A549 (cell line): ENCODE data around the gene CCL2. TPM values are rescaled to one million over a fixed set of nuclear protein-coding genes. Genes with fewer than 3 reads are reported as not detected.
A peak's percentile ranks its signal among the peaks of the same experiment; 100 is the strongest.

Experiments used
- ATAC-seq, 2 experiments: fragments of 200-7000 bp in 1 of 2; fragments of >200 bp in 1 of 2; cut with Nextera tagmentation in 1 of 2; cut with Tn5 transposase in 1 of 2; 3 replicates each; pipeline versions ENCODE4 v1.8.0 to v1.9.1; 2018 to 2020; ENCODE audit warnings: mild to moderate bottlenecking in 1 of 2, moderate library complexity in 1 of 2
- CTCF ChIA-PET: fragments of 300-600 bp; sonication (Branson Sonifier 250); formaldehyde crosslinking; extraction: SDS; loops from one replicate; lab custom pipeline; 2021; ENCODE audit warnings: antibody characterized with exemption, inconsistent platforms; lab: Yijun Ruan, JAX
- POLR2A ChIA-PET: fragments of 350-600 bp; formaldehyde crosslinking; extraction: SDS; loops from one replicate; lab custom pipeline; 2021; ENCODE audit warnings: antibody characterized with exemption, inconsistent platforms; lab: Yijun Ruan, JAX
- DNase-seq, 2 experiments: peaks; one replicate each; pipeline versions ENCODE4 v3.0.0 to v3.0.0-alpha.2; 2011 to 2016; ENCODE audit warnings: low read depth in 1 of 2, low spot score in 1 of 2
- FAIRE-seq: peaks from 2 replicates; lab custom pipeline; 2011; peaks lifted over from hg19 to GRCh38; lab: Jason Lieb, UNC
- H3K27ac ChIP-seq, 2 experiments: fragments of >200 bp; sonication (Bioruptor Twin); formaldehyde crosslinking; 3 replicates each; pipeline ENCODE4 v1.5.1; 2016 to 2017
- H3K4me1 ChIP-seq: fragments of >200 bp; sonication (Bioruptor Twin); formaldehyde crosslinking; 3 replicates; pipeline ENCODE4 v1.6.1; 2016
- H3K4me2 ChIP-seq: fragments of >200 bp; sonication (Bioruptor Twin); formaldehyde crosslinking; 3 replicates; pipeline ENCODE4 v1.6.1; 2016
- H3K4me3 ChIP-seq: fragments of >200 bp; sonication (Bioruptor Twin); formaldehyde crosslinking; 3 replicates; pipeline ENCODE4 v1.5.1; 2016
- H3K9me3 ChIP-seq: fragments of >200 bp; sonication (Bioruptor Twin); formaldehyde crosslinking; 3 replicates; pipeline ENCODE4 v1.6.1; 2016
- BHLHE40 ChIP-seq: IDR thresholded peaks from 2 replicates; pipeline ENCODE4 v1.6.1; 2012; ENCODE audit warnings: low read depth, low read length, inconsistent platforms
- CBX2 ChIP-seq: fragments of 200-600 bp; sonication (generic); IDR thresholded peaks from 2 replicates; pipeline ENCODE4 v1.6.1; 2016; ENCODE audit warnings: low read depth, mild to moderate bottlenecking, borderline replicate concordance
- CBX8 ChIP-seq: fragments of 200-600 bp; sonication (generic); IDR thresholded peaks from 2 replicates; pipeline ENCODE4 v1.6.1; 2016
- EHF ChIP-seq: fragments of 250-450 bp; sonication (Bioruptor Pico); IDR thresholded peaks from 2 replicates; pipeline ENCODE4 v1.5.0; 2020; ENCODE audit warnings: mild to moderate bottlenecking
- EHMT2 ChIP-seq: fragments of 200-600 bp; sonication (generic); IDR thresholded peaks from 2 replicates; pipeline ENCODE4 v1.6.1; 2016; ENCODE audit warnings: antibody characterized with exemption, low read depth, mild to moderate bottlenecking, moderate library complexity
- FOXS1 ChIP-seq: fragments of 250-450 bp; sonication (Bioruptor Pico); IDR thresholded peaks from 2 replicates; pipeline ENCODE4 v1.5.0; 2020; ENCODE audit warnings: mild to moderate bottlenecking, moderate library complexity
- HEYL ChIP-seq: fragments of 250-450 bp; sonication (Bioruptor Pico); IDR thresholded peaks from 2 replicates; pipeline ENCODE4 v1.8.0; 2021; ENCODE audit warnings: mild to moderate bottlenecking, moderate library complexity
- HOXA7 ChIP-seq: fragments of 250-450 bp; sonication (Bioruptor Pico); IDR thresholded peaks from 2 replicates; pipeline ENCODE4 v1.5.0; 2020; ENCODE audit warnings: mild to moderate bottlenecking, moderate library complexity
- MAFK ChIP-seq: fragments of 450-650 bp; IDR thresholded peaks from 2 replicates; pipeline ENCODE4 v1.6.1; 2014; ENCODE audit not compliant: partially characterized antibody
- MYC ChIP-seq: IDR thresholded peaks from 2 replicates; pipeline ENCODE4 v1.6.1; 2012; ENCODE audit warnings: mild to moderate bottlenecking, inconsistent platforms, low read length, improper control_type of control experiment, borderline replicate concordance
- PHF8 ChIP-seq: fragments of 200-600 bp; sonication (generic); IDR thresholded peaks from 2 replicates; pipeline ENCODE4 v1.6.1; 2016; ENCODE audit warnings: low read depth, mild to moderate bottlenecking, antibody characterized with exemption, moderate library complexity, borderline replicate concordance
- POLR2A ChIP-seq: IDR thresholded peaks from 2 replicates; pipeline ENCODE4 v1.6.1; 2012; ENCODE audit warnings: mild to moderate bottlenecking, low read length
- POLR2AphosphoS2 ChIP-seq: conservative IDR thresholded peaks from 2 replicates; pipeline ENCODE4 v1.6.1; 2012; ENCODE audit warnings: low read length, improper control_type of control experiment, inconsistent platforms
- SMC3 ChIP-seq: fragments of >200 bp; sonication (Bioruptor Twin); formaldehyde crosslinking; IDR thresholded peaks from 3 replicates; pipeline ENCODE4 v1.6.1; 2018; ENCODE audit warnings: inconsistent platforms
- SREBF2 ChIP-seq: fragments of 450-650 bp; IDR thresholded peaks from 2 replicates; pipeline ENCODE4 v1.6.1; 2014; ENCODE audit warnings: mild to moderate bottlenecking, moderate library complexity
- TFCP2L1 ChIP-seq: fragments of 250-450 bp; sonication (Bioruptor Pico); IDR thresholded peaks from 2 replicates; pipeline ENCODE4 v1.5.0; 2021; ENCODE audit warnings: mild to moderate bottlenecking
- TP53 ChIP-seq: fragments of 250-450 bp; sonication (Bioruptor Pico); IDR thresholded peaks from 2 replicates; pipeline ENCODE4 v1.5.0; 2021; ENCODE audit warnings: mild to moderate bottlenecking, moderate library complexity
- ZC3H11A ChIP-seq: fragments of 450-650 bp; IDR thresholded peaks from 2 replicates; pipeline ENCODE4 v1.6.1; 2014; ENCODE audit warnings: antibody characterized with exemption, mild to moderate bottlenecking
- ZSCAN20 ChIP-seq: fragments of 250-450 bp; sonication (Bioruptor Pico); IDR thresholded peaks from 2 replicates; pipeline ENCODE4 v1.8.0; 2022; ENCODE audit warnings: mild to moderate bottlenecking, moderate library complexity
- WGBS: methylation state at CpG from one replicate; pipeline ENCODE4 v1.1.6; 2017; ENCODE audit errors: missing lambda C conversion rate; 5-methylcytosine and 5-hydroxymethylcytosine counted together
- polyA plus RNA-seq, 4 experiments: library from polyadenylated mRNA; depleted of rRNA in 3 of 4; stranded (reverse); fragments of >200 nt; fragmentation: RNase III in 1 of 4; extraction: RNeasy Plus Mini Kit Qiagen cat#74134 plus additional on column Dnase treatment in 1 of 4; gene quantifications; 2 replicates in 3 of 4; 3 replicates in 1 of 4; pipeline ENCODE4 v1.2.3, GENCODE V29; 2011 to 2017
- TF ChIP-seq, protein P1 (sequence below): fragments of 150-350 bp; IDR thresholded peaks from 2 replicates; pipeline ENCODE4 v1.6.1; 2014; ENCODE audit warnings: low read depth, mild to moderate bottlenecking, low read length
- TF ChIP-seq, protein P2 (sequence below): fragments of >200 bp; sonication (Bioruptor Twin); formaldehyde crosslinking; IDR thresholded peaks from 2 replicates; pipeline ENCODE4 v1.6.1; 2016
- TF ChIP-seq, protein P3 (sequence below): fragments of 250-450 bp; sonication (Bioruptor Pico); IDR thresholded peaks from 2 replicates; pipeline ENCODE4 v1.5.0; 2020; ENCODE audit warnings: low read depth, mild to moderate bottlenecking, moderate library complexity
- TF ChIP-seq, protein P4 (sequence below): IDR thresholded peaks from 2 replicates; pipeline ENCODE4 v1.6.1; 2012
- TF ChIP-seq, protein P5 (sequence below): fragments of 450-650 bp; IDR thresholded peaks from 2 replicates; pipeline ENCODE4 v1.6.1; 2014; ENCODE audit warnings: antibody characterized with exemption
- TF ChIP-seq, protein P6 (sequence below): IDR thresholded peaks from 2 replicates; pipeline ENCODE4 v1.6.1; 2012; ENCODE audit warnings: low read depth, borderline replicate concordance

CCL2 gene
- polyA plus RNA-seq, 2 of the 4 experiments (the other 2 are of a cell fraction), result 17.6 to 144 TPM

DNA sequence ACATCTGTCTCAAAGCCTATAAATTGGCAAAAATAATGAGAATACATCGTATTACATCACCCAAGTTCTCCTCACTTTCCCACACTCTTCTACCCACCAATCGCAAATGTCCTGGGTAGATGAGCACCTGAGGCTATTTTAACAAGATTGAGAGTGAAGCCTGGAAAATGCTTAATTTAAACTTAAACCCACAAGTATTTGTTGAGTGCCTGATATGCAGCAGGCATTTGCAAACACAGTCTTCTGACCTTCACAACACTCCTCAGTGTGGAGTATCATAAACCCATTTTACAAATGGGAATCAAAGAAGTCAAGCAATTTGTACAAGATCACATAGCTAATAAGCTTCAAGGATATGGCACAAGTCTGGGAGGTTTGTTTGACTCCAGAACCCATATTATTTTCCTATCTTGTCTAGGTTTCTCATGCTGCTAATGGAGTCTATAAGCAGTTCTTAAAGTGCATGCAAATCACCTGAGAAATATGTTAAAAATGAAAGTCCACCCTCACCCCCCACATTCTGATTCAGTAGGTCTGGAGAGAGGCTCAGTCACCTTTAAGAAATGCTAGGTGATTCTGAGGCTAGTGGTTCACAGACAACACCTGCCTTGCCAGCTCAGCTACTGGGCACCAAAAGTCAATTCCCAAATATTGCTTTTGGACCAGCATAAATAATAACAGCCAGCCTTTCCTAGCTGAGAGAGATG, 34.9 kb upstream of the CCL2 start:
- TF ChIP-seq MAFK (no peak), ZC3H11A (no peak), BHLHE40 (no peak), CBX8 (no peak), CBX2 (no peak), MYC (no peak), ZSCAN20 (CRISPR knock-in tag) (no peak), FOXS1 (CRISPR knock-in tag) (no peak), SREBF2 (no peak), SMC3 (no peak), EHMT2 (no peak), TFCP2L1 (CRISPR knock-in tag) (no peak), HEYL (CRISPR knock-in tag) (no peak), POLR2AphosphoS2 (no peak), TP53 (CRISPR knock-in tag) (no peak)
- TF ChIP-seq, protein P1, sequence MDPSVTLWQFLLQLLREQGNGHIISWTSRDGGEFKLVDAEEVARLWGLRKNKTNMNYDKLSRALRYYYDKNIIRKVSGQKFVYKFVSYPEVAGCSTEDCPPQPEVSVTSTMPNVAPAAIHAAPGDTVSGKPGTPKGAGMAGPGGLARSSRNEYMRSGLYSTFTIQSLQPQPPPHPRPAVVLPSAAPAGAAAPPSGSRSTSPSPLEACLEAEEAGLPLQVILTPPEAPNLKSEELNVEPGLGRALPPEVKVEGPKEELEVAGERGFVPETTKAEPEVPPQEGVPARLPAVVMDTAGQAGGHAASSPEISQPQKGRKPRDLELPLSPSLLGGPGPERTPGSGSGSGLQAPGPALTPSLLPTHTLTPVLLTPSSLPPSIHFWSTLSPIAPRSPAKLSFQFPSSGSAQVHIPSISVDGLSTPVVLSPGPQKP, result no peak
- TF ChIP-seq, protein P2, sequence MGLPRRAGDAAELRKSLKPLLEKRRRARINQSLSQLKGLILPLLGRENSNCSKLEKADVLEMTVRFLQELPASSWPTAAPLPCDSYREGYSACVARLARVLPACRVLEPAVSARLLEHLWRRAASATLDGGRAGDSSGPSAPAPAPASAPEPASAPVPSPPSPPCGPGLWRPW, result no peak
- TF ChIP-seq, protein P3, sequence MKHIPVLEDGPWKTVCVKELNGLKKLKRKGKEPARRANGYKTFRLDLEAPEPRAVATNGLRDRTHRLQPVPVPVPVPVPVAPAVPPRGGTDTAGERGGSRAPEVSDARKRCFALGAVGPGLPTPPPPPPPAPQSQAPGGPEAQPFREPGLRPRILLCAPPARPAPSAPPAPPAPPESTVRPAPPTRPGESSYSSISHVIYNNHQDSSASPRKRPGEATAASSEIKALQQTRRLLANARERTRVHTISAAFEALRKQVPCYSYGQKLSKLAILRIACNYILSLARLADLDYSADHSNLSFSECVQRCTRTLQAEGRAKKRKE (CRISPR knock-in tag), result no peak
- TF ChIP-seq, protein P4, sequence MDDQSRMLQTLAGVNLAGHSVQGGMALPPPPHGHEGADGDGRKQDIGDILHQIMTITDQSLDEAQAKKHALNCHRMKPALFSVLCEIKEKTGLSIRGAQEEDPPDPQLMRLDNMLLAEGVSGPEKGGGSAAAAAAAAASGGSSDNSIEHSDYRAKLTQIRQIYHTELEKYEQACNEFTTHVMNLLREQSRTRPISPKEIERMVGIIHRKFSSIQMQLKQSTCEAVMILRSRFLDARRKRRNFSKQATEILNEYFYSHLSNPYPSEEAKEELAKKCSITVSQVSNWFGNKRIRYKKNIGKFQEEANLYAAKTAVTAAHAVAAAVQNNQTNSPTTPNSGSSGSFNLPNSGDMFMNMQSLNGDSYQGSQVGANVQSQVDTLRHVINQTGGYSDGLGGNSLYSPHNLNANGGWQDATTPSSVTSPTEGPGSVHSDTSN, result no peak
- TF ChIP-seq, protein P5, sequence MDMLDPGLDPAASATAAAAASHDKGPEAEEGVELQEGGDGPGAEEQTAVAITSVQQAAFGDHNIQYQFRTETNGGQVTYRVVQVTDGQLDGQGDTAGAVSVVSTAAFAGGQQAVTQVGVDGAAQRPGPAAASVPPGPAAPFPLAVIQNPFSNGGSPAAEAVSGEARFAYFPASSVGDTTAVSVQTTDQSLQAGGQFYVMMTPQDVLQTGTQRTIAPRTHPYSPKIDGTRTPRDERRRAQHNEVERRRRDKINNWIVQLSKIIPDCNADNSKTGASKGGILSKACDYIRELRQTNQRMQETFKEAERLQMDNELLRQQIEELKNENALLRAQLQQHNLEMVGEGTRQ, result no peak
- POLR2A ChIA-PET, result no interaction called here
- Histone ChIP-seq H3K4me3 (no peak overlapping the region), H3K4me1 (no peaks in the 10 kb centered on the region), H3K9me3 (no peaks in the 10 kb centered on the region), H3K4me2 (no peak overlapping the region), H3K27ac (no peak overlapping the region)
- CTCF ChIA-PET, result interaction anchor here (0.6 to 7.7 kb wide), 4 partner anchors 18 to 141 kb away, joined by 3 to 61 read pairs (median 3); no protein-coding TSS in a partner anchor
- DNase-seq (no peak), FAIRE-seq (peak; percentile 7), ATAC-seq (no peak)
- WGBS, result 42% methylated on average over 2 of the region's 2 CpGs

DNA sequence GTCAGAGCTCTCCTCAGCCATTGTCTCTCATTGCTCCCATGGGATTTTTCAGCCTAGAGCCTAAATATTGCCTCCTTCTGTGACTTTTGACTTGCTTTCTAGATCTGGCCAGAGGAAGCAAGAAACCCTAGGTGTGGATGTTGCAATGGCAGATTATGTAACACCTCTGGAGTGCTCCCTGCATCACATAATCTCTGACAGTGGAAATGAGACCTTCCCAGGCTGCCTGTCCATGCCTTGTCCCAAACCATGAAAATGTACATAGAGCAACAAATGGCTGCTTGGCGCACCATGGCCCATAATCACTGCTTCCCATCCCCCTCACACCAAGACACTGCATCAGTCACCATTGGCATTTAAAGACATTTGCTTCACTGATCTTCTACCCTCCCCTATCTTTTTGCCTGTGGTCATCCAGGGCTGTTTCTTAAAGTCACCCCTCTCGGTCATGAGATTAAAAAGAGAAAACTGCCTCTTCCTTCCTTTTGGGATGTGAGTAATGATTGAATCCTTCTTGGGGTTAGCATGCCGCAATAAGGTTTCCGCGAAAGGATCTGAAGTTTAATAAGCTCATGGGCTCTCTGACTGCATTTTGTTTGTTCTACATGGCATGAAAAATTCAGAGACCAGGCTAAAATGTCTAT, 34.2 kb upstream of the CCL2 start:
- H3K4me2 ChIP-seq, result no peak overlapping the region
- TF ChIP-seq CBX8, result no peak
- TF ChIP-seq POLR2A, result no peak
- no peak for TF ChIP-seq HOXA7 (CRISPR knock-in tag)
- no peak for TF ChIP-seq EHF (CRISPR knock-in tag)
- no peak for TF ChIP-seq PHF8
- TF ChIP-seq, protein P6, sequence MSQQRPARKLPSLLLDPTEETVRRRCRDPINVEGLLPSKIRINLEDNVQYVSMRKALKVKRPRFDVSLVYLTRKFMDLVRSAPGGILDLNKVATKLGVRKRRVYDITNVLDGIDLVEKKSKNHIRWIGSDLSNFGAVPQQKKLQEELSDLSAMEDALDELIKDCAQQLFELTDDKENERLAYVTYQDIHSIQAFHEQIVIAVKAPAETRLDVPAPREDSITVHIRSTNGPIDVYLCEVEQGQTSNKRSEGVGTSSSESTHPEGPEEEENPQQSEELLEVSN, result no peak
- TF ChIP-seq, protein P1, result no peak
- no peak for ATAC-seq
- 80% methylated on average over 5 of the region's 5 CpGs for WGBS
- no peaks in the 10 kb centered on the region for H3K4me1 ChIP-seq
- ChIA-PET POLR2A (no interaction called here), CTCF (interaction anchor here (0.6 to 7.7 kb wide), 5 partner anchors 19 to 904 kb away, joined by 3 to 61 read pairs (median 5); partner anchors contain the start of gene CCL1)
- no peaks in the 10 kb centered on the region for H3K9me3 ChIP-seq
- H3K27ac ChIP-seq, result no peak overlapping the region
- no peak for FAIRE-seq
- no peak overlapping the region for H3K4me3 ChIP-seq
- no peak for DNase-seq
